Naive thymus-derived CD8-positive, alpha-beta T cell (primary cell): ENCODE results near the gene PEX10. TPM values are rescaled to one million over a fixed set of nuclear protein-coding genes. Genes with fewer than 3 reads are reported as not detected.
"Not testable (repeated sequence)": the region's sequence is repeated elsewhere in the genome, so short reads cannot be mapped to it uniquely, and the experiment has no call there.

ENCODE experiments used
- ATAC-seq, 2 donors: fragments of 150-1000 bp; cut with Tn5 transposase in 1 of 2; sonication (Bioruptor Pico), chemical (Tn5 transposase) in 1 of 2; 1 replicate in 1 of 2; 2 replicates in 1 of 2; pipeline ENCODE4 v1.10.0; 2021; ENCODE audit warnings: mild to moderate bottlenecking in 2 of 2, moderate library complexity in 2 of 2
- POLR2A ChIA-PET: fragments of 350-600 bp; sonication (Branson Sonifier 250); formaldehyde crosslinking; loops from one replicate; lab custom pipeline; 2021; ENCODE audit warnings: antibody characterized with exemption; lab: Charles Lee
- DNase-seq, 10 donors: peaks; one replicate each; pipeline versions ENCODE4 v3.0.0 to v3.0.0-alpha.2; 2020 to 2022
- H3K27ac Mint-ChIP-seq, 10 donors: one replicate each; pipeline ENCODE4 v1.8.0; 2020 to 2022; ENCODE audit warnings: mild to moderate bottlenecking in 10 of 10, mixed read lengths in 10 of 10, moderate library complexity in 4 of 10, inconsistent platforms in 1 of 10
- H3K27me3 Mint-ChIP-seq, 5 donors: one replicate each; pipeline ENCODE4 v1.8.0; 2021 to 2022; ENCODE audit warnings: mixed read lengths in 5 of 5
- H3K36me3 Mint-ChIP-seq, 3 donors: one replicate each; pipeline ENCODE4 v1.8.0; 2020 to 2022; ENCODE audit warnings: mixed read lengths in 3 of 3, mild to moderate bottlenecking in 2 of 3, inconsistent platforms in 1 of 3
- H3K4me1 Mint-ChIP-seq, 4 donors: one replicate each; pipeline ENCODE4 v1.8.0; 2021 to 2022; ENCODE audit warnings: mixed read lengths in 4 of 4
- H3K4me3 Mint-ChIP-seq, 10 donors: one replicate each; pipeline ENCODE4 v1.8.0; 2020 to 2022; ENCODE audit warnings: mild to moderate bottlenecking in 10 of 10, mixed read lengths in 10 of 10, moderate library complexity in 6 of 10, inconsistent platforms in 1 of 10
- H3K9me3 Mint-ChIP-seq, 9 donors: one replicate each; pipeline ENCODE4 v1.8.0; 2020 to 2022; ENCODE audit warnings: mixed read lengths in 9 of 9, mild to moderate bottlenecking in 3 of 9, inconsistent platforms in 1 of 9, moderate library complexity in 1 of 9
- polyA plus RNA-seq, 3 donors: library from polyadenylated mRNA; unstranded; fragments of 300-500 nt; fragmentation: Illumina TruSeq; gene quantifications; one replicate each; pipeline ENCODE4 v1.2.3, GENCODE V29; 2021
- total RNA-seq, 8 experiments: library from RNA in 2 of 8; stranded (reverse) in 2 of 8; gene quantifications; one replicate each; pipeline ENCODE4 v1.2.3 and lab custom pipeline; 2021 to 2026

Gene PEX10
- total and polyA plus RNA-seq, 5 experiments from 2014 or later: 7.5 to 20.1 (median 10.4) TPM

GRCh38 chr1:2440346-2440745 is 28.0 kb upstream of the PEX10 start:
- POLR2A ChIA-PET, H3K9me3 Mint-ChIP-seq, H3K4me3 Mint-ChIP-seq, H3K27ac Mint-ChIP-seq, DNase-seq, H3K36me3 Mint-ChIP-seq, ATAC-seq: not testable (repeated sequence)
- Mint-ChIP-seq H3K4me1 (peaks cover 0 to 12% (median 7%) of the 10 kb centered on the region in 4 donors), H3K27me3 (peaks cover 0 to 16% (median 0%) of the 10 kb centered on the region in 5 donors)

DNA sequence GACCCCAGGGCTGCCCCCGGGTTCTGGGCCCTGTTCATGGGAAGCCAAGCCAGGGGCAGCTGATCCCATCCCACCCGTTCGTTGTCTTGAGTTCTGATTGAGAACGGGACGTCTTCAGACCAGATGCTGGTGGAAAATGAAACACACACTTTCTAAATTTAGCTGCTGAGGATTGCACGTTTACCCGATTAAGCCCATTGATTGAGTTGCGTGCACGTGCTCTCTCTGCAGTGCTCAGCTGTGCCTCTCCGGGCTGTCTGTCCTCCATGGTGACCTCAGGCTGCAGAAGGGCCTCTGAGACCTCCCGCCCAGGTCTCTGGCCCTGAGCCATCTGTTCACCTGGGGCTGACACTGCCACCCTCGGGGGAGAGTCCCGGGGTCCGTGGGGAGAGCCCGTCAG is 27.0 kb upstream of the PEX10 start:
- Mint-ChIP-seq H3K36me3 (peaks cover 0 to 3% (median 0%) of the 10 kb centered on the region in 3 donors), H3K27ac (peak overlapping the region in 1 of 10 donors; percentile 29), H3K9me3 (no peaks in the 10 kb centered on the region), H3K4me3 (no peak overlapping the region), H3K27me3 (peaks cover 0 to 6% (median 0%) of the 10 kb centered on the region in 5 donors), H3K4me1 (peaks cover 0 to 7% (median 4%) of the 10 kb centered on the region in 4 donors)
- DNase-seq (no peak), ATAC-seq (no peak)
- POLR2A ChIA-PET: no interaction called here

DNA sequence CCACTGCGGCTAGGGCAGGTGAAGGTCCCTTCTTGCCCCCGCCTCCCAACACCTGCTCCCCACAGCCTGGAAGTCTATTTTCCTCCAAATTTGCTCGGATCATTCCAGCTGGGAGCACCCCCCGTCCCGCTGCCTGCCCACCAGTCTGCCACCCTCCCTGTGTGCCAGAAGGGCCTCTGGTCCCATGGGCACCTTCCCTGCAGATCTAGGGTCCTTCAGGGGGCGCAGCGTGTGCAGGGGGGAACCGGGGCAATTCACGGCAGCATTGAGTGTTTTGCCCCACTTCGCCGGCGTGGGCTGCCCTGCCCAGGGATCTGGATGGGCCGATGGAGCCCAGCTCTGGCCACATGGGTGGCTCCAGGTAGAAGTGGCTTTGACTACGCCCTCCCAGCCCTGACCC is 26.3 kb upstream of the PEX10 start:
- peaks cover 0 to 3% (median 0%) of the 10 kb centered on the region in 3 donors for H3K36me3 Mint-ChIP-seq
- peaks cover 0 to 6% (median 0%) of the 10 kb centered on the region in 5 donors for H3K27me3 Mint-ChIP-seq
- H3K4me3 Mint-ChIP-seq: no peak overlapping the region
- H3K4me1 Mint-ChIP-seq: peaks cover 0 to 7% (median 4%) of the 10 kb centered on the region in 4 donors
- DNase-seq: no peak
- H3K9me3 Mint-ChIP-seq: no peaks in the 10 kb centered on the region
- POLR2A ChIA-PET: no interaction called here
- ATAC-seq: no peak
- no peak overlapping the region for H3K27ac Mint-ChIP-seq

- Mint-ChIP-seq H3K9me3 (no peaks in the 10 kb centered on the region), H3K27ac (no peak overlapping the region), H3K4me1 (peaks cover 0 to 7% (median 4%) of the 10 kb centered on the region in 4 donors), H3K27me3 (peaks cover 0 to 6% (median 0%) of the 10 kb centered on the region in 5 donors), H3K36me3 (peaks cover 0 to 3% (median 0%) of the 10 kb centered on the region in 3 donors), H3K4me3 (no peak overlapping the region)
- POLR2A ChIA-PET: no interaction called here
- DNase-seq (no peak), ATAC-seq (no peak)
Measured at GRCh38 chr1:2438038-2438437, 25.7 kb upstream of the PEX10 start.

DNA sequence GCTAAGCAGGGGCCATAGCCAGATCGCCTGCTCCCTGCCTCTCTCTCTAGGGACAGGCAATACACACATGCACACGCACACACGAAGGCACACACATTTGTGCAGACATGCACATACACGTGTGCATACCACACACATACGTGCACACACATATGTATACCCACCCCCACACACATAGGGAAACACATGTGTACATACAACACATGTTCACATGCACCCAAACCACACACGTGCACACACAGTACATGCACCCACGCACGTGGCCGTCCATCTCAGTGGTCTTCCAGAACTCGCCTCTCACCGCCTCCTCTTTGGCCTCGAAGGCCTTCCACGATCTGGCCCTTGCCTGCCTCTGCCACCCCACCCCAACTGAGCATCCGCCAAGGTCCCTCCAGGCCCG is 25.3 kb upstream of the PEX10 start:
- Mint-ChIP-seq H3K9me3 (no peaks in the 10 kb centered on the region), H3K4me1 (peaks cover 0 to 7% (median 4%) of the 10 kb centered on the region in 4 donors), H3K36me3 (peaks cover 0 to 3% (median 0%) of the 10 kb centered on the region in 3 donors), H3K27me3 (peaks cover 0 to 3% (median 0%) of the 10 kb centered on the region in 5 donors), H3K4me3 (peak overlapping the region in 1 of 10 donors; percentile 4), H3K27ac (peak overlapping the region in 4 of 10 donors; percentile 4 to 72 (median 50))
- DNase-seq (no peak), ATAC-seq (no peak)
- POLR2A ChIA-PET: no interaction called here

GRCh38 chr1:2436876-2437275 is 24.5 kb upstream of the PEX10 start:
- Mint-ChIP-seq H3K27me3 (no peaks in the 10 kb centered on the region), H3K4me3 (no peak overlapping the region), H3K4me1 (peaks cover 0 to 7% (median 4%) of the 10 kb centered on the region in 4 donors), H3K36me3 (peaks cover 0 to 3% (median 0%) of the 10 kb centered on the region in 3 donors), H3K9me3 (no peaks in the 10 kb centered on the region), H3K27ac (peak overlapping the region in 1 of 10 donors; percentile 28)
- POLR2A ChIA-PET: no interaction called here
- ATAC-seq (no peak), DNase-seq (no peak)

- Mint-ChIP-seq H3K36me3 (peaks cover 0 to 3% (median 0%) of the 10 kb centered on the region in 3 donors), H3K9me3 (no peaks in the 10 kb centered on the region), H3K27me3 (no peaks in the 10 kb centered on the region), H3K4me3 (no peak overlapping the region), H3K4me1 (peaks cover 0 to 7% (median 4%) of the 10 kb centered on the region in 4 donors), H3K27ac (peak overlapping the region in 1 of 10 donors; percentile 28)
- ATAC-seq (no peak), DNase-seq (no peak)
- POLR2A ChIA-PET: no interaction called here
Measured at GRCh38 chr1:2435746-2436355, 23.5 kb upstream of the PEX10 start.

DNA sequence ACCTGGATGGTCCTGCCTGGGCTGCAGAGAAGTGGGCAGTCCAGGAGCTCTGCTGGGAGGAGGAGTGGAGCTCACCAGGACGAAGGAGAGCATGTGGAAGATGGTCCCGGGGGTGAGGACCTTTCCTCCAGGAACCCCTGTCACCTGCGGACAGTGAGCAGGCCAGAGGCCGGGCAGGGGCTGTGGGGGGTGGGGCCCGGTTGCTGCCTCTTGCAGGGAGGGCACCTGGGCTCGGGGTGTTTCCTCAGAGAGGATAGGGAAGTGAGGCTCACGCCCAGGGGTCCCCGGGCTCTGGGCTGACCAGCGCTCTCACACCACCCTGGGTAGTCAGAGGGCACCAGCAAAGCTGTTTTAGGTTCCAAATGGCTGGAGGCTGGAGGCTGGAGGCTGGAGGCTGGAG is 22.7 kb upstream of the PEX10 start:
- POLR2A ChIA-PET: no interaction called here
- ATAC-seq (no peak), DNase-seq (no peak)
- no peaks in the 10 kb centered on the region for H3K9me3 Mint-ChIP-seq
- H3K27ac Mint-ChIP-seq: peak overlapping the region in 2 of 10 donors; percentile 25 to 28
- no peaks in the 10 kb centered on the region for H3K27me3 Mint-ChIP-seq
- H3K4me1 Mint-ChIP-seq: peaks cover 0 to 7% (median 4%) of the 10 kb centered on the region in 4 donors
- H3K36me3 Mint-ChIP-seq: no peaks in the 10 kb centered on the region
- no peak overlapping the region for H3K4me3 Mint-ChIP-seq

GRCh38 chr1:2433936-2434655 is 21.7 kb upstream of the PEX10 start:
- no peaks in the 10 kb centered on the region for H3K27me3 Mint-ChIP-seq
- POLR2A ChIA-PET: interaction anchor here (0.7 kb wide), 1 partner anchor 9 kb away, joined by 3 read pairs; no protein-coding TSS in a partner anchor

DNA sequence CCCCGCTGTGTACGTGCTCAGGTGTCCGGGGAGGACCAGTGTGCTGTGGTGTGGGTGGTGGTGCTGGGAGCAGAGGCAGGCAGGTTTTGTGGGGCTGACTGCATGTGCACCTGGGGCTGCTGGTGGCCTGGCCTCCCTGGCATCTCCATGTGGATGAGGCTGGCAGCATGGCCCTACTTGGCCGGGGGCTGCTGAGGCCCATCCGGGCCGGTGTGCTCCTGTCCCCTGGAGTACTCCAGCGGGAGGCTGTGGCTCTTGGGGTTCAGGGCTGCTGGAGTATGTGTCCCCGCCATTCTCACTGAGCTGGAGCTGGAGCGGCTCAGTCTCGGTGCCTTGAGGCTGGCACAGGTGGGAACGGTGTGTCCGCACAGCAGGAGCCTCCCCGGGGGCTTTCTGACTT is 20.8 kb upstream of the PEX10 start:
- H3K9me3 Mint-ChIP-seq: no peaks in the 10 kb centered on the region

More at GRCh38 chr1:2433936-2434655, 21.7 kb upstream of the PEX10 start:
- Mint-ChIP-seq H3K27ac (no peak overlapping the region), H3K36me3 (no peaks in the 10 kb centered on the region), H3K9me3 (no peaks in the 10 kb centered on the region), H3K4me1 (peaks cover 0 to 11% (median 8%) of the 10 kb centered on the region in 4 donors), H3K4me3 (no peak overlapping the region)
- DNase-seq (no peak), ATAC-seq (no peak)

DNA sequence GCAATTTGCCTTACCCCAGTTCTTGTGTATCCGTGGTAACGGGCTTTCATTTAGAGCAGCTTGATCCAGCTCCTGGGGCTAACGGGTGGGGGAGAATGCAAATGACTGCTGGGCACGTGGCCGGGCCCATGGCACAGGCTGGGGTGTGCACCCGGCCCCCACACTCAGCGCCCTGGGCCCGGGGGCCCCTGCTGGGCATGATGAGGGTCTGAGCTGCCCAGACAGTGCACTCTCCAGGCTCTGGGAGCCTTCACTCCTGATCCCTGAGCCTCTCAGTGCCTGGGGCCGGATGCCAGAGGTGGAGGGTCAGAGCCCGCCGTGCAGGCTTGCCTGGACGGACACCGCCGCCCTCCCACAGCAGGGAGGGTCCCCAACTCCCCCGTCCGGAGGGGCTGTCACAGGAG is 20.1 kb upstream of the PEX10 start:
- H3K36me3 Mint-ChIP-seq: no peaks in the 10 kb centered on the region
- no peak for ATAC-seq

More for the DNA sequence above, 20.8 kb upstream of the PEX10 start:
- Mint-ChIP-seq H3K27ac (no peak overlapping the region), H3K36me3 (no peaks in the 10 kb centered on the region), H3K27me3 (no peaks in the 10 kb centered on the region), H3K4me1 (peaks cover 0 to 11% (median 8%) of the 10 kb centered on the region in 4 donors), H3K4me3 (no peak overlapping the region)
- ATAC-seq (no peak), DNase-seq (no peak)
- POLR2A ChIA-PET: no interaction called here

GRCh38 chr1:2431518-2431917 is 19.2 kb upstream of the PEX10 start:
- no peaks in the 10 kb centered on the region for H3K9me3 Mint-ChIP-seq
- POLR2A ChIA-PET: interaction anchor here (1.9 kb wide), 1 partner anchor 15 kb away, joined by 5 read pairs; no protein-coding TSS in a partner anchor
- peaks cover 0 to 5% (median 5%) of the 10 kb centered on the region in 4 donors for H3K4me1 Mint-ChIP-seq

More for the DNA sequence above, 20.1 kb upstream of the PEX10 start:
- Mint-ChIP-seq H3K4me3 (no peak overlapping the region), H3K27ac (no peak overlapping the region), H3K27me3 (no peaks in the 10 kb centered on the region), H3K4me1 (peaks cover 0 to 9% (median 6%) of the 10 kb centered on the region in 4 donors), H3K9me3 (no peaks in the 10 kb centered on the region)
- no peak for DNase-seq
- POLR2A ChIA-PET: interaction anchor here (0.6 kb wide), 1 partner anchor 140 kb away, joined by 4 read pairs; no protein-coding TSS in a partner anchor

GRCh38 chr1:2431103-2431502 is 18.7 kb upstream of the PEX10 start:
- H3K4me3 Mint-ChIP-seq: no peak overlapping the region
- H3K27ac Mint-ChIP-seq: no peak overlapping the region
- no peaks in the 10 kb centered on the region for H3K9me3 Mint-ChIP-seq
- no peaks in the 10 kb centered on the region for H3K36me3 Mint-ChIP-seq
- ATAC-seq (no peak), DNase-seq (no peak)
- POLR2A ChIA-PET: interaction anchor here (1.9 kb wide), 1 partner anchor 15 kb away, joined by 5 read pairs; no protein-coding TSS in a partner anchor
- peaks cover 0 to 5% (median 5%) of the 10 kb centered on the region in 4 donors for H3K4me1 Mint-ChIP-seq
- H3K27me3 Mint-ChIP-seq: no peaks in the 10 kb centered on the region

More at GRCh38 chr1:2431518-2431917, 19.2 kb upstream of the PEX10 start:
- Mint-ChIP-seq H3K36me3 (no peaks in the 10 kb centered on the region), H3K4me3 (no peak overlapping the region), H3K27ac (no peak overlapping the region), H3K27me3 (no peaks in the 10 kb centered on the region)
- DNase-seq: no peak
- ATAC-seq: no peak
